Activated T-helper 17 cell treated with anti-CD3 and anti-CD28 coated beads, Interleukin-2, amount 50 U/mL, for 72 hours (primary cell): ENCODE results near the gene ZCCHC24. TPM values are rescaled to one million over a fixed set of nuclear protein-coding genes. Genes with fewer than 3 reads are reported as not detected.
"Not testable (repeated sequence)": the region's sequence is repeated elsewhere in the genome, so short reads cannot be mapped to it uniquely, and the experiment has no call there.

Experiments
- ATAC-seq: fragments of 150-1000 bp; cut with Tn5 transposase; replicated peaks from 2 replicates; pipeline ENCODE4 v1.10.0; 2021; ENCODE audit warnings: mild to moderate bottlenecking, moderate library complexity
- H3K27ac Mint-ChIP-seq: one replicate; pipeline ENCODE4 v1.8.0; 2022; ENCODE audit warnings: mixed read lengths
- H3K27me3 Mint-ChIP-seq: one replicate; pipeline ENCODE4 v1.8.0; 2022; ENCODE audit warnings: mixed read lengths
- H3K36me3 Mint-ChIP-seq: one replicate; pipeline ENCODE4 v1.8.0; 2022; ENCODE audit warnings: low read depth, mild to moderate bottlenecking, mixed read lengths
- H3K4me1 Mint-ChIP-seq: one replicate; pipeline ENCODE4 v1.8.0; 2022; ENCODE audit warnings: mixed read lengths
- H3K4me3 Mint-ChIP-seq: one replicate; pipeline ENCODE4 v1.8.0; 2022; ENCODE audit warnings: mild to moderate bottlenecking, mixed read lengths
- H3K9me3 Mint-ChIP-seq: one replicate; pipeline ENCODE4 v1.8.0; 2022; ENCODE audit warnings: mixed read lengths
- total RNA-seq, 2 donors: library from RNA; stranded (reverse); gene quantifications; one replicate each; pipeline ENCODE4 v1.2.3, GENCODE V29; 2022

Gene ZCCHC24
- total RNA-seq, 2 donors from 2014 or later = 1.3 to 2.6 TPM

DNA sequence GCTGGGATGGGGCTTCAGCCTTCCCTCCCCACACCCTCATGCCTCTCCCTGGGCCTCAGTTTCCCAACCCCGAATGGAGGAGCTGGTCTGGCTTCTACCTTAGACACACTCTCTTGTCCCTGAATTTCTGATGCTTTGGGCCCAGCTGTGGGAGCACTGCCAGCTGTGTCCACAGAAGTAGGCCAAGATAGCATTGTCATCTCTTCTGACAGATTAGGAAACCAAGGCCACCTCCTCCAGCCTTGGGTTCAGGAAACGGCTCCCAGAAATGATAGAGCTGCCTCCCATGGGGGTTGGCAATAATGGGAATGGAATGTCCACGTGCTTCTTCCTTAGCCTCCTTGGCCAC is 96.8 kb downstream of the ZCCHC24 start:
- H3K27me3 Mint-ChIP-seq = no peaks in the 10 kb centered on the region
- H3K36me3 Mint-ChIP-seq = peaks cover 57% of the 10 kb centered on the region
- peaks cover 14% of the 10 kb centered on the region for H3K4me1 Mint-ChIP-seq
- no peaks in the 10 kb centered on the region for H3K9me3 Mint-ChIP-seq
- H3K4me3 Mint-ChIP-seq = peak overlapping the region; percentile 91
- peak overlapping the region; percentile 94 for H3K27ac Mint-ChIP-seq
- no peak for ATAC-seq

DNA sequence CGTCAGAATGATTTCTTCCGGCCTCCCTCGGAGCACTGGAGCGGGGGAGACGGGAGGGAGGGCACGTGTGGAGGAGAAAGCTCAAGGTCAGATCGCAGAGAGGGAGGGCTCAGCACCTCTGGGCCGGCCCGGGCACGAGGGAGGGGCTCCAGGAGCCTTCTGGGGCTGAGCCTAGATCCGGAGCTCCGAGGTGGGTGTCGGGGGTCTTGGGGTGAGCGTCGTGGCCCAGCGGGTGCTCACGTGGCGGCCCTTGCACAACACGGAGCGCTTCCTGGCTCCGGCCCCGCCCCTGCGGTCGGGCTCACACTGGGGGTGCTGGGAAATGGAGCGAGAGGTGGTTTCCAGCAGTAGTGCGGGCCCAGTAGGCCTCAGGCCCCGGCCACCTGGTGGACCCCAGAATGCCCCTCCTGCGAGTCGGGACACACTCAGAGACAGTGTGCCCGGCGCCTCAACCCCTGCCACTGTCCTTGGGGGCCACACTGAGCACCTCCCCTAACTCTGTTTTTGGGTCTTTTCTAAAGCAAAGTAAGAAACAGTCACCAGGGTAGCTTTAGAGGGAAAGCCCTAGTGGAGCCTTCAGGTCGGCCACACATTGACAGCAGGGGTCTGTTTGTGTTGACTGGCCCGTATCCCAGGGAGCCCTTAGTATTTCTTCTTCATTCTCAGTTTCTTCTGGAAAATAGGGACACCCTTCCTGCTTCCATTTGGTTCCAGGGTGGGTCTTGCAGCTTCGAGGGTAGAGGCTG is 97.4 kb downstream of the ZCCHC24 start:
- ATAC-seq = peak; percentile 68
- Mint-ChIP-seq H3K27me3 (no peaks in the 10 kb centered on the region), H3K36me3 (peaks cover 52% of the 10 kb centered on the region), H3K9me3 (no peaks in the 10 kb centered on the region), H3K27ac (peak overlapping the region; percentile 94), H3K4me3 (peak overlapping the region; percentile 91), H3K4me1 (peaks cover 9% of the 10 kb centered on the region)

DNA sequence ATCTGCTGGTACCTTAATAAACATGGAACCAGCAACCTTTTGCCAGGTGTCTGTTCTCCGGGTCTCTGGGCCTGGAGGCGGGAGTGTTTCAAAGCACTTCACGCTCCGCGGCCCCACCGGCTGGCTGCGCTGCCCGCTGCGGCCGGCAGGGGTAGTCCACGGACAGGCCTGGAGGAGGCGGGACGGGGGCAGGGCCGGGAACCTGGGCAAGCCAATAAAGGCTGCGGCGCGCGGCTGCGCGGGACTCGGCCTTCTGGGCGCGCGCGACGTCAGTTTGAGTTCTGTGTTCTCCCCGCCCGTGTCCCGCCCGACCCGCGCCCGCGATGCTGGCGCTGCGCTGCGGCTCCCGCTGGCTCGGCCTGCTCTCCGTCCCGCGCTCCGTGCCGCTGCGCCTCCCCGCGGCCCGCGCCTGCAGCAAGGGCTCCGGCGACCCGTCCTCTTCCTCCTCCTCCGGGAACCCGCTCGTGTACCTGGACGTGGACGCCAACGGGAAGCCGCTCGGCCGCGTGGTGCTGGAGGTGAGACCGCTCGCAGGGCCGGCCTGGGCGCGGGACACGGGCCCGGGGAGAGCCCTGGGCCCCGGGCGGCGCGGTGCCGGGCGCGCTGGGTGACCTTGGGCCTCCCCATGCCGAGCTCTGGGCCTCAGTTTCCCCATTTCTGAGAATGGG is 98.1 kb downstream of the ZCCHC24 start, which contains the start of gene PPIF:
TSS of gene PPIF (plus strand) at position 244 of the 668 bp plus-strand sequence. CDS start at position 324, 80 bp downstream.
- Mint-ChIP-seq H3K27me3 (no peaks in the 10 kb centered on the region), H3K9me3 (no peaks in the 10 kb centered on the region), H3K4me1 (peaks cover 9% of the 10 kb centered on the region), H3K4me3 (peak within 1 kb of the TSS; percentile 91), H3K27ac (peak within 1 kb of the TSS; percentile 94), H3K36me3 (peaks cover 45% of the 10 kb centered on the region)
- ATAC-seq = peak; percentile 93

DNA sequence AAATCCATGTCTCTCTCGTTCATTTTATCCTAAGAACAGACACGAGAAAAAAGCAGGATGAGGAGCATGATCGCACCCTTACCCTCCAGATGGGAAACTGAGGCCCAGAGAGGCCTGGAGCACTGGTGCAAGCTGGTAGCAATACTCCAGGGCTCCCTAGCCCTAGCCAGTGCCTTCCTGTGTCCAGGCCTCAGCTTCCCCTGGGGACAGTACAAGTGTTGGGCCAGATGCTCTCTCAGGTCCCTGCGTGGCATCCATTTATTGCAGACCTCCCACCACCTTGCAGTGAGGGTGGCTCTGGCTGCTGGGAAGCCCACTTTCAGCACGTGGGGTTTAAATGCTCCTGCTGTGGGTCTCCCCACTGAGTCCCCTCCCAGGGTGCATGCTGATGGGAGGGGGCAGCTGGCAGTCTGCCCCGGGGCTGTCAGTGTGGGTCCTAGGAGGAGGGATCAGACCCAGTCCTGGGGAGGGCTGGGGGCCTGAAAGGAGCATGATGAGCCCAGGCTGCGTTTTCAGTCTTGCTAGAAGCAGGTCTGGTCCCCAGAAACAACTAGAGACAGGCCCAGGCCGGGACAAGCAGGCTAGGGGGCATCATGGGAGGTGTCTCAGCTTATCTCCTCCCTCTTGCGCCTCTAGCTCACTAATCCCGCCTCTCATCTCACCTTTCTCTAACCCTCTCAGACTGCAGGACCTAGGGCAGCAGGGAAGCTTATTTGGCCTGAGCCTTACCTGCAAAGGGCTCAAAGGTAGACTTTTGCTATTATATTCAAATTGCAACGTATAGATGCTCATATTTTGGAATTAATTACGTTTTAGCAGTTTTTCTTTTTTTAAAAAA is 98.8 kb downstream of the ZCCHC24 start:
- no peak for ATAC-seq

DNA sequence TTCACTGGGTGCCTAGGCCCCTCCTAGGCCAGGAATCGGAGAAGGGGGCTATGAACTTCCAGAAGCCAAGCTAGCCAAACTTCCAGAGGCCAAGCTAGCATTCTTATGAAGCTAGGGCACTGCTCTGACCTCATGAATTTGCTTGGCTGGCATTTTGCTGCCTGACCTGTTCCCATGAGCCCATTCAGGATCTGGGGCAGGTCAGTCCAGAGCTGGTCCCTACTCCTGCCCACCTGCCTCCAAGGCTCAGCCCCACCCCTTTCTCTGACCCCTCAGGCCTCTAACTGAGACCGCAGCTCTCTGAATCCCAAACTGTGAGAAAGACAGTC is 99.4 kb downstream of the ZCCHC24 start:
- Mint-ChIP-seq H3K27me3 (no peaks in the 10 kb centered on the region), H3K4me1 (peaks cover 9% of the 10 kb centered on the region), H3K9me3 (no peaks in the 10 kb centered on the region), H3K4me3 (no peak overlapping the region), H3K36me3 (peaks cover 31% of the 10 kb centered on the region), H3K27ac (no peak overlapping the region)
- ATAC-seq = no peak

More for the DNA sequence above, 98.8 kb downstream of the ZCCHC24 start:
- Mint-ChIP-seq H3K27me3 (no peaks in the 10 kb centered on the region), H3K27ac (peak overlapping the region; percentile 38), H3K4me1 (peaks cover 9% of the 10 kb centered on the region), H3K9me3 (no peaks in the 10 kb centered on the region), H3K4me3 (peak overlapping the region; percentile 91), H3K36me3 (peaks cover 37% of the 10 kb centered on the region)

DNA sequence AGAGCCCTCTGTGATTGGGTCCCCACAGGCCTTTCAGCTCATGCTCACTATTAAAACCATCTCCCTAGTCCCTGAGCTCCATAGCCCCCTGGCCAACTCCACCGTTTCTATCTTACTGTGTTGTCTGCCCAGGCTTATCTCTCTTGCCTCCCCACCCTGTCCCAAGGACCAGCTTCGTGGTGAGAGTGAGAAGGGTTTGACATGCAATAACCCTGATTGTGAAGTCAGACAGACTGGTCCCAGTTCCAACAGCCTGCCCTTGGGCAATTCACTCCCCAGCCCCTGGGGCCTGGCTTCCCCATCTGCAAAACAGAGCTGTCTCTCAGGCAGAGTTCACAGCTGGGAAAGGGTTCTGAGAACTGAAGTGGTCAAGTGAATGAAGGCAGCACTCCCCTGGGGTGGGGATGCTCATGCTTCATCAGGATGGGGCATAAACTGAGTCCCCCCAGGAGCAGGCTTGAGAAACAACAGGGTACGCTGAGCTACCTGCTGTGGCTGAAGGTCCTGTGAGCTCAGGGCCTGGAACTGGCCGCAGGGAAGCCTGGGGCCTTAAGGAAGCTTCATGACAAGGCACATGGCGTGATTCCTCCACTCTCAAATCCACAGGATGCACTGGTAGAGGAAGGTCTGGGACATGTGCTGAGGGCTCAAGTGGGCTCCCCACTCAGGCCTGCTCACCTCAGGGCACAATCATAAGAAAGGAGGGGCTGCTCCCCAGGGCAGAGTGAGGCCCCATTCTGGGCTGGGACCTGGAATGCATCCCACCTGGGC is 100.0 kb downstream of the ZCCHC24 start:
- Mint-ChIP-seq H3K36me3 (peaks cover 25% of the 10 kb centered on the region), H3K27me3 (no peaks in the 10 kb centered on the region), H3K27ac (peak overlapping the region; percentile 26), H3K9me3 (no peaks in the 10 kb centered on the region), H3K4me1 (peaks cover 9% of the 10 kb centered on the region), H3K4me3 (no peak overlapping the region)
- ATAC-seq = no peak

DNA sequence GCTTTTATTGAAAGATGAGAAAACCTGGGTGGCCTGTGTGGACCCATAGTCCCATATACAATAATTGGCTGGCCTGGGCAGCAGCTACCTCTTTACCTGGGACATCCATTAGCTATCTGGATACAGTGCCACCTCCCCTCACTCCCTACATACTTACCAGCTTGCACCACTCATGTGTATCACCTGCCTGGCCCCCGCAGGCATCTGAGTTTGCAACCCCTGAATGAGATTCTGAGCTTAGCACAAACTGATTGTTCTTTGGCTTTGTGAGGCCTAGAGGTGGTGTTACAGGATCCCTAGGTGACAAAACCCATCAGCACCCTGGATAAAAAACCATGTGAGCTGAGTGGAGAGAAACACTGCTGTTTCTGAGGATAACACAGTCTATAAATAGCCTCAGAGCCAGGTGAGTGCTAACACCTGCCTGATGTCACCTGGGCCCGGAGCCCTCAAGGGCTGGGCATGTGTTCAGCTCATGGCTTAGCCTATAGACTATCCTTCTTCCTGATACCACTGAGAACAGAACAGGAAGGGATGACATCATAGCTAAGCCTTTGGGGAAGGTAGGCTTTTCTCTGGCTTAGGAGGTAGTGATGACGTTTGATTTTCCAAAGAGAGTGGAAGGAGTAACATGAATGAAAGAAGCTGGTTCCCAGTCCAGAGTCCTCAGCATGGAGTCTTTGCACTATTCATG is 100.8 kb downstream of the ZCCHC24 start:
- no peak for ATAC-seq
- peak overlapping the region; percentile 26 for H3K27ac Mint-ChIP-seq

DNA sequence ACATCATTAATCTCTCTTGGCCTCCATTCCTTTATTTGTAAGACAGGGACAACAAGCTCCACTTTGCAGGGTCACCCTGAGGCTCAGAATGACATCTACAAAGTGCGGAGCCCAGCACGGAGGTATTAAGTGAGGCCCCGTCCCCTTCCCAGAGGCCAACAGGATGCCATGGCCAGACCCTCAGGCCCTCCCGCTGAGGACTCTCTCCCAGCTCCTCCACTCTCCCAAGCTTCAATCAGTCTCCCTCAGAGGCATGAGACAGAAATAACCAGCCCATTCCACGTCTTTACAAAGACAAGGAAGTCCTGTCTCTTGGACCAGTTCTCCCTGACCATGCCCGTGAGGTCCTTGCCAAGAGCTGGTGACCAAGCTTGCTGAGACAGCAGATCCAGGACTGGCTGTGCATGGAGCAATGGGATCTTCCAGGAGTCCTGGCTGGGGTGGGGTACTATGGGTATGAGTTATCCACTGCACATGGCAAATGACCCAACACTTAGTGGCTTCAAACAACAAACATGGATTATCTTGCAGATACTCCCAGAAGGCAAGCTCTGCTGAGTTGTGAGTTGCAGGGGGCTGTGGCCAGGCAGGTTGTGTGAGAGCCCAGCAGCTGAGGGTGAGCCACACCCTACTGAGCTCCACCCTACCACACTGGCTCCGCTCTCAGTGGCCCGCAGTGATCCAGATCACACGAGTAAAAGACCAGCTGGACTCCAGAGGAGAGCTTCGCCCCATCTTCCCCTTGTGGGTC is 102.4 kb downstream of the ZCCHC24 start:
- Mint-ChIP-seq H3K9me3 (no peaks in the 10 kb centered on the region), H3K27me3 (no peaks in the 10 kb centered on the region), H3K4me3 (no peak overlapping the region), H3K27ac (no peak overlapping the region), H3K36me3 (peaks cover 1% of the 10 kb centered on the region), H3K4me1 (no peaks in the 10 kb centered on the region)
- ATAC-seq = no peak

More for the DNA sequence above, 100.8 kb downstream of the ZCCHC24 start:
- Mint-ChIP-seq H3K4me3 (no peak overlapping the region), H3K36me3 (peaks cover 18% of the 10 kb centered on the region), H3K27me3 (no peaks in the 10 kb centered on the region), H3K9me3 (no peaks in the 10 kb centered on the region), H3K4me1 (peaks cover 4% of the 10 kb centered on the region)

DNA sequence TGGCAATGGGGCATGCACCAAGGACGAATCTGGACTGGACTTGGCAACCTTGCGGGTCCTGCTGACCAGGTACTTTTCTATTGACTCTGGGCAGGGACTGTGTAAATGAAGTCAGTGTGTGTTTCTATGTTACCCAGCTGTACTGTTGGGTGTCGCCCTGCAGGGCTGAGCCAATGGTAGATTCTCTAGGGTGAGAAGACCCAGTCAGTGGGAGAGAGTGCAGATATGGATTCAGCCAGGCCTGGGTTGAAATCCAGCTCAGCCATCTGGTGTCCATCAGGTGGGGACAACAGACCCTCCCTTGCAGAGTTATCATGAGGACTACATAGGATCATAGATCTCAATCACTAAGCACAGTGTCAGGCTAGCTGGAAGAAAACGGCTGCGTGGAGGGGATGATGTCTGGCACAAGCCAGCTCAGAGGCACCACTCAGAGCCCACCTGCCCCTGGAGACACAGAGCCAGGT is 103.1 kb downstream of the ZCCHC24 start:
- no peak overlapping the region for H3K4me3 Mint-ChIP-seq
- no peaks in the 10 kb centered on the region for H3K4me1 Mint-ChIP-seq
- H3K27me3 Mint-ChIP-seq = no peaks in the 10 kb centered on the region
- no peak for ATAC-seq
- H3K9me3 Mint-ChIP-seq = no peaks in the 10 kb centered on the region
- no peak overlapping the region for H3K27ac Mint-ChIP-seq
- H3K36me3 Mint-ChIP-seq = no peaks in the 10 kb centered on the region

DNA sequence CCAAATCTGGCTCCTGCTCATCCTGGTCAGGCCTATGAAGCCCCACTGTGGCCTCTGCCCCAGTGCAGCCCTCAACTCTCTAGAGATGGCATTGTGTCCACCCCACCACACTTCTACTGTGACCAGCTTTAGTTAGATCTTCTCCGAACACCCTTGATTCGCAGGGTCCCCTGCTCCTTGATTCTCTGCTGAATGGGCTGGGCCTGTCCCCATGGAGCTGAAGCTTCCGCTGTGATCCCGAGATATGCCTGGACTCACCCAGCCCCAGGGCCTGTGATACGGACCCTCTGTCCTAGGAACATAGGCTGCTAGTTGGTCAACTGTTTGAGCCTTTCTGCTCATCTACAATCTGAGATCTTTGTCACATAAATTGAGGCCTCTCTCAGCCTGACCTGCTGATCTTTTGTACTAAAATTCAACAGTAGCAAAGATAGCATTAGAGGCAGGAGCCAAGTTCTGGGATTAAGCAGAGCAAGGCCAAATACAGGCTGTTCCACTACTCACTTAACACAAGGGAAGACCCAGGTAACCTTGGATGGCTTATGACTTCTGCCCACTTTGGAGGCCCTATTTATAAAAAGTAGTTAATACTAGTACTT is 104.7 kb downstream of the ZCCHC24 start:
- Mint-ChIP-seq H3K27me3 (no peaks in the 10 kb centered on the region), H3K27ac (peak overlapping the region; percentile 23), H3K36me3 (no peaks in the 10 kb centered on the region), H3K4me3 (no peak overlapping the region), H3K9me3 (no peaks in the 10 kb centered on the region), H3K4me1 (no peaks in the 10 kb centered on the region)
- ATAC-seq = no peak

DNA sequence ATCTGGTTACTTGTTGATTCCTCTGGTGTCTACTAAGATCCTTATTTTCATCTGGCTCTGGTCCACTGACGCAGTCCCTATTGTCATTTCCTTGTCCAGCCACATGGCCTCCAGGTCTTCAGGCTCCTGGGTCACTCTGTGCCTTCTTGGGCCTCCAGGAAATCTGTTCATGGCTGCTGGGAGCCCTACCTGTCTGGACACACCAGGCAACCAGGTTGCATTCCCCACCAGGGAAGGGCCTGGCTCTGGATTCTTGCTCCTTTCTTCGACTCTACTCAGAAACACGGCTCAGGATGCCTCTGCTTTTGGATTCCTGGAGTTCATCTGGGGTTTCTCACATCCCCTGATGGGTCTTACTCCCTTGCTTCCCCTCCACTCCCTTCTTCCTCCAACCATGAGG is 106.2 kb downstream of the ZCCHC24 start:
- no peak overlapping the region for H3K4me3 Mint-ChIP-seq
- H3K27me3 Mint-ChIP-seq = no peaks in the 10 kb centered on the region
- ATAC-seq = no peak
- H3K36me3 Mint-ChIP-seq = no peaks in the 10 kb centered on the region
- peak overlapping the region; percentile 3 for H3K27ac Mint-ChIP-seq
- no peaks in the 10 kb centered on the region for H3K9me3 Mint-ChIP-seq
- peaks cover 7% of the 10 kb centered on the region for H3K4me1 Mint-ChIP-seq

DNA sequence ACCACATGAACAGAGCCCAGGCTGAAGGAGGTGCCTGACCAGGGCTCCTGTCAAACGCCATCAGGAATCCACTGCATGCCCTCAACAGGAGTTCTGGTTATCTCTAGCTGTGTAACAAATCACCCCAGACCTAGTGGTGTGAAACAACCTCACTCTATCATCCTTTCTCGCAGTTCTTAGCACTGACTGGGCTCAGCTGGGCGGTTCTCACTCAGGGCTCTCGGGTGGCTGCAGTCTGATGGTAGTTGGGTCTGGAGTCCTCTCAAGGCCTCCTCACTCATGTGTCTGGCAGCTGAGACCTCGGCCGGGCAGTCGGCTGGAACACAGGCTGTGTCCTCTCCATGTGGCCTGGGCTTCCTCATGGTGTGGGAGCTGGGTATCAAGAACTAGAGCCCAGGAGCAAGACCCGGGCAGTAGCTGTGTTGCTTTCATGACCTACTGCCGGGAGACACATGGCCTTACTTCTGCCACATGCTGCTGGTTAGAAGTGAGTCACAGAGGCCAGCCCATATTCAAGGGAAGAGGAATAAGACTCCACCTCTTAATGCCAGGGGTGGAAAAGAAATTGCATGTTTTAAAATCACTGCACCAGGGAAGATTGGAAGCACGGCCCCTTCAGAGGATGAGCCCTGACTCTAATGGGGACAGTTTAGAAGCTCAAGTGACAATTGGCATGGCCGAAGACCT is 107.5 kb downstream of the ZCCHC24 start:
- ATAC-seq, H3K4me3 Mint-ChIP-seq, H3K27ac Mint-ChIP-seq, H3K27me3 Mint-ChIP-seq, H3K36me3 Mint-ChIP-seq, H3K9me3 Mint-ChIP-seq: not testable (repeated sequence)
- H3K4me1 Mint-ChIP-seq = peaks cover 13% of the 10 kb centered on the region
